ENCODE measurements around the gene WFDC1. TPM values are rescaled to one million over a fixed set of nuclear protein-coding genes. Genes with fewer than 3 reads are reported as not detected.

The WFDC1 gene
- total and polyA plus RNA-seq, 4 donors, result 1.0 to 5.2 (median 2.9) TPM

GRCh38 chr16:84378099-84378498 is 83.4 kb downstream of the WFDC1 start:
- TF ChIP-seq CTCF (IDR thresholded peaks at IDR 0.05; ENCODE audit: low read depth, low read length, missing input control) (no peak), FOXA2 (IDR thresholded peaks at IDR 0.05) (no peak), EGR1 (IDR thresholded peaks at IDR 0.05; ENCODE audit: low read depth in 2 of 2) (no peak), HNF4G (IDR thresholded peaks at IDR 0.05) (no peak), RAD21 (IDR thresholded peaks at IDR 0.05) (no peak), ZBTB33 (IDR thresholded peaks at IDR 0.05) (no peak)
- no peak for DNase-seq (ENCODE audit: low spot score)
- H3K27me3 ChIP-seq (ENCODE audit: control insufficient read depth in 4 of 4, insufficient read depth in 4 of 4, low read length in 3 of 4), result no peaks in the 10 kb centered on the region
- H3K4me1 ChIP-seq (ENCODE audit: control insufficient read depth in 4 of 4, insufficient read depth in 4 of 4, low read length in 3 of 4), result no peaks in the 10 kb centered on the region
- no peak overlapping the region for H3K4me3 ChIP-seq (ENCODE audit: low read depth in 1 of 3, low read length in 3 of 3)
- no peaks in the 10 kb centered on the region for H3K9me3 ChIP-seq (ENCODE audit: control insufficient read depth in 4 of 4, low read length in 3 of 4)
- 75% methylated on average over 7 of the region's 7 CpGs for WGBS
- H3K27ac ChIP-seq (ENCODE audit: low read depth in 1 of 2, low read length in 2 of 2), result no peak overlapping the region
- H3K36me3 ChIP-seq (ENCODE audit: control insufficient read depth in 4 of 4, insufficient read depth in 3 of 4, low read depth in 1 of 4, low read length in 3 of 4), result no peaks in the 10 kb centered on the region
- no peak overlapping the region for H3K9ac ChIP-seq (ENCODE audit: low read depth in 1 of 2, low read length in 2 of 2)

GRCh38 chr16:84378567-84378966 is 83.9 kb downstream of the WFDC1 start:
- TF ChIP-seq MAX (IDR thresholded peaks at IDR 0.05), result no peak
- TF ChIP-seq, protein P1, sequence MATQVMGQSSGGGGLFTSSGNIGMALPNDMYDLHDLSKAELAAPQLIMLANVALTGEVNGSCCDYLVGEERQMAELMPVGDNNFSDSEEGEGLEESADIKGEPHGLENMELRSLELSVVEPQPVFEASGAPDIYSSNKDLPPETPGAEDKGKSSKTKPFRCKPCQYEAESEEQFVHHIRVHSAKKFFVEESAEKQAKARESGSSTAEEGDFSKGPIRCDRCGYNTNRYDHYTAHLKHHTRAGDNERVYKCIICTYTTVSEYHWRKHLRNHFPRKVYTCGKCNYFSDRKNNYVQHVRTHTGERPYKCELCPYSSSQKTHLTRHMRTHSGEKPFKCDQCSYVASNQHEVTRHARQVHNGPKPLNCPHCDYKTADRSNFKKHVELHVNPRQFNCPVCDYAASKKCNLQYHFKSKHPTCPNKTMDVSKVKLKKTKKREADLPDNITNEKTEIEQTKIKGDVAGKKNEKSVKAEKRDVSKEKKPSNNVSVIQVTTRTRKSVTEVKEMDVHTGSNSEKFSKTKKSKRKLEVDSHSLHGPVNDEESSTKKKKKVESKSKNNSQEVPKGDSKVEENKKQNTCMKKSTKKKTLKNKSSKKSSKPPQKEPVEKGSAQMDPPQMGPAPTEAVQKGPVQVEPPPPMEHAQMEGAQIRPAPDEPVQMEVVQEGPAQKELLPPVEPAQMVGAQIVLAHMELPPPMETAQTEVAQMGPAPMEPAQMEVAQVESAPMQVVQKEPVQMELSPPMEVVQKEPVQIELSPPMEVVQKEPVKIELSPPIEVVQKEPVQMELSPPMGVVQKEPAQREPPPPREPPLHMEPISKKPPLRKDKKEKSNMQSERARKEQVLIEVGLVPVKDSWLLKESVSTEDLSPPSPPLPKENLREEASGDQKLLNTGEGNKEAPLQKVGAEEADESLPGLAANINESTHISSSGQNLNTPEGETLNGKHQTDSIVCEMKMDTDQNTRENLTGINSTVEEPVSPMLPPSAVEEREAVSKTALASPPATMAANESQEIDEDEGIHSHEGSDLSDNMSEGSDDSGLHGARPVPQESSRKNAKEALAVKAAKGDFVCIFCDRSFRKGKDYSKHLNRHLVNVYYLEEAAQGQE (IDR thresholded peaks at IDR 0.05), result no peak
- TF ChIP-seq GABPA (IDR thresholded peaks at IDR 0.05 in 1 of 2, conservative IDR thresholded peaks at IDR 0.05 in 1 of 2), result no peak
- TF ChIP-seq YY1 (IDR thresholded peaks at IDR 0.05), result no peak
- TF ChIP-seq FOXA1 (IDR thresholded peaks at IDR 0.05), result no peak
- TF ChIP-seq EGR1 (IDR thresholded peaks at IDR 0.05; ENCODE audit: low read depth in 2 of 2), result no peak
- no peak for TF ChIP-seq SP1 (IDR thresholded peaks at IDR 0.05)
- no peak for TF ChIP-seq HNF4G (IDR thresholded peaks at IDR 0.05)
- TF ChIP-seq, protein P2, sequence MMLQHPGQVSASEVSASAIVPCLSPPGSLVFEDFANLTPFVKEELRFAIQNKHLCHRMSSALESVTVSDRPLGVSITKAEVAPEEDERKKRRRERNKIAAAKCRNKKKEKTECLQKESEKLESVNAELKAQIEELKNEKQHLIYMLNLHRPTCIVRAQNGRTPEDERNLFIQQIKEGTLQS (IDR thresholded peaks at IDR 0.05), result no peak
- TF ChIP-seq CTCF (IDR thresholded peaks at IDR 0.05; ENCODE audit: low read depth, low read length, missing input control), result no peak
- TF ChIP-seq JUND (IDR thresholded peaks at IDR 0.05), result no peak
- TF ChIP-seq NR2F2 (IDR thresholded peaks at IDR 0.05), result no peak
- TF ChIP-seq HNF4A (conservative IDR thresholded peaks at IDR 0.05), result no peak
- TF ChIP-seq RXRA (IDR thresholded peaks at IDR 0.05), result no peak
- TF ChIP-seq FOXA2 (IDR thresholded peaks at IDR 0.05), result no peak
- no peak for TF ChIP-seq TAF1 (conservative IDR thresholded peaks at IDR 0.05)
- no peak for TF ChIP-seq ZBTB33 (IDR thresholded peaks at IDR 0.05)
- TF ChIP-seq RAD21 (IDR thresholded peaks at IDR 0.05), result no peak
- WGBS, result 73% methylated on average over 13 of the region's 13 CpGs
- no peak overlapping the region for H3K27ac ChIP-seq (ENCODE audit: low read depth in 1 of 2, low read length in 2 of 2)
- DNase-seq (ENCODE audit: low spot score), result no peak
- no peaks in the 10 kb centered on the region for H3K36me3 ChIP-seq (ENCODE audit: control insufficient read depth in 4 of 4, insufficient read depth in 3 of 4, low read depth in 1 of 4, low read length in 3 of 4)
- H3K4me3 ChIP-seq (ENCODE audit: low read depth in 1 of 3, low read length in 3 of 3), result no peak overlapping the region
- no peaks in the 10 kb centered on the region for H3K27me3 ChIP-seq (ENCODE audit: control insufficient read depth in 4 of 4, insufficient read depth in 4 of 4, low read length in 3 of 4)
- no peaks in the 10 kb centered on the region for H3K9me3 ChIP-seq (ENCODE audit: control insufficient read depth in 4 of 4, low read length in 3 of 4)
- no peaks in the 10 kb centered on the region for H3K4me1 ChIP-seq (ENCODE audit: control insufficient read depth in 4 of 4, insufficient read depth in 4 of 4, low read length in 3 of 4)
- no peak overlapping the region for H3K9ac ChIP-seq (ENCODE audit: low read depth in 1 of 2, low read length in 2 of 2)

All from liver (tissue), 9 donors.